ENCODE data around the gene SMARCD3.

The SMARCD3 gene

DNA sequence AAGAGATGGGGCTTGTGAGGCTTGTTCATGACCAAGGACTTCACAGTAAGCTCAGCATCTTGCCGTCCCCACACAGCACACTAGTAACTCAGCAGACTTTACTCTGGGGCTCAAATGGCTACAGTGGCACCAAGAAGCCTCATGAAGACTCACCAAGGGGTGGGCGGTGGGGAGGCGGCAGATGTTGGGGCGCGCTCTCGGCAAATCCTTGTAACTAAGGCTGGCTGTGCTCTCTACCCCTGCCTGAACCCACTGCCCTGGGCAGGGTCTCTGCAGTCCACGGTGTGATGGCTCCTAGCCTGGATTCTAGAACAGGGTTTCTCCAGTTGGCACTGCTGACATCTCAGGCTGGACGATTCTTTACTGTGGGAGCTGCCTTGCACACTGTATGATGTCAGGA is 12.4 kb upstream of the SMARCD3 start:
- DNase-seq (ENCODE audit: low read depth) = no peak
- H3K4me3 ChIP-seq (ENCODE audit: low read depth, low read length) = no peak overlapping the region
- TF ChIP-seq, protein P1, sequence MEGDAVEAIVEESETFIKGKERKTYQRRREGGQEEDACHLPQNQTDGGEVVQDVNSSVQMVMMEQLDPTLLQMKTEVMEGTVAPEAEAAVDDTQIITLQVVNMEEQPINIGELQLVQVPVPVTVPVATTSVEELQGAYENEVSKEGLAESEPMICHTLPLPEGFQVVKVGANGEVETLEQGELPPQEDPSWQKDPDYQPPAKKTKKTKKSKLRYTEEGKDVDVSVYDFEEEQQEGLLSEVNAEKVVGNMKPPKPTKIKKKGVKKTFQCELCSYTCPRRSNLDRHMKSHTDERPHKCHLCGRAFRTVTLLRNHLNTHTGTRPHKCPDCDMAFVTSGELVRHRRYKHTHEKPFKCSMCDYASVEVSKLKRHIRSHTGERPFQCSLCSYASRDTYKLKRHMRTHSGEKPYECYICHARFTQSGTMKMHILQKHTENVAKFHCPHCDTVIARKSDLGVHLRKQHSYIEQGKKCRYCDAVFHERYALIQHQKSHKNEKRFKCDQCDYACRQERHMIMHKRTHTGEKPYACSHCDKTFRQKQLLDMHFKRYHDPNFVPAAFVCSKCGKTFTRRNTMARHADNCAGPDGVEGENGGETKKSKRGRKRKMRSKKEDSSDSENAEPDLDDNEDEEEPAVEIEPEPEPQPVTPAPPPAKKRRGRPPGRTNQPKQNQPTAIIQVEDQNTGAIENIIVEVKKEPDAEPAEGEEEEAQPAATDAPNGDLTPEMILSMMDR (IDR thresholded peaks at IDR 0.05; ENCODE audit: low read depth, low read length) = no peak
- no peak for TF ChIP-seq MYC (IDR thresholded peaks at IDR 0.05; ENCODE audit: low read depth, low read length)
- no peak for TF ChIP-seq POLR2A (IDR thresholded peaks at IDR 0.05; ENCODE audit: extremely low read depth, insufficient read length)
- TF ChIP-seq, protein P2, sequence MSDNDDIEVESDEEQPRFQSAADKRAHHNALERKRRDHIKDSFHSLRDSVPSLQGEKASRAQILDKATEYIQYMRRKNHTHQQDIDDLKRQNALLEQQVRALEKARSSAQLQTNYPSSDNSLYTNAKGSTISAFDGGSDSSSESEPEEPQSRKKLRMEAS (IDR thresholded peaks at IDR 0.05; ENCODE audit: low read depth, low read length) = no peak

DNA sequence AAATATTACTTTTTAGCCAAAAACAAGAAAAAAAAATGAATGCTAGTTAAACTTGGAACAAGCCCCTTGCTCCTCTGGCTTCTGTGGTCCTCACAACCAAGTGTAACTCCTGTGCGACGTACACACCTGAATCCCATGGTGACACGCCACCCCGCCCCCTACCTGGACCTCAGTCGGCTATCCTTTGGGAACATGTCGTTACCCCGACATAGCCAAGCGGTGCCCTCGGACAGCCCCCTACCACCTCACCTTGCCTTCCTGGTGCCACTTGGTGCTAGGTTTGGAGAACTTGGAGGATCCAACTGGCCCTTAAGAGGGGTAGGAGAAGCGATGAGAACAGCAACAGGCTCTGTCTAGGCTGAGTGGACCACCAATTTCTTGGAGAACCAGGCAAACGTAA is 12.0 kb upstream of the SMARCD3 start:
- no peak for DNase-seq (ENCODE audit: low read depth)
- TF ChIP-seq POLR2A (IDR thresholded peaks at IDR 0.05; ENCODE audit: extremely low read depth, insufficient read length) (no peak), MYC (IDR thresholded peaks at IDR 0.05; ENCODE audit: low read depth, low read length) (no peak)
- TF ChIP-seq, protein P2 (IDR thresholded peaks at IDR 0.05; ENCODE audit: low read depth, low read length) = no peak
- TF ChIP-seq, protein P1 (IDR thresholded peaks at IDR 0.05; ENCODE audit: low read depth, low read length) = no peak
- no peak overlapping the region for H3K4me3 ChIP-seq (ENCODE audit: low read depth, low read length)

DNA sequence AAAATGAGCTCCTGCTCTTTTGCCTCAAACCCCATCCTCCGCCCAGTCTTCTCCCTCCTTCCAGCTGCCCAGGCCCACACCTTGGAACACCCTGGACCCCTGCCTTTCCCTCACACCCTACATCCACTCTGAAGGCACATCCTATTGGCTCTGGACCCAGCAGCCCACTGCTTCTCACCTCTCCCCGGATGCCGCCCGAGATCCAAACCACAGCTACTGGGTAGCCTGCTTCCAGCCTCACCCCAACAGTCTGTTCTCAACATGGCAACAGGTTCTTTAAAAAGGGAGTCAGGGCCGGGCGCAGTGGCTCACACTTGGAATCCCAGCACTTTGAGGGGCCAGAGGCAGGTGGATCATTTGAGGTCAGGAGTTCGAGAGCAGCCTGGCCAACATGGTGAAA is 9.5 kb upstream of the SMARCD3 start:
- TF ChIP-seq MYC (IDR thresholded peaks at IDR 0.05; ENCODE audit: low read depth, low read length) (no peak), POLR2A (IDR thresholded peaks at IDR 0.05; ENCODE audit: extremely low read depth, insufficient read length) (no peak)
- TF ChIP-seq, protein P2 (IDR thresholded peaks at IDR 0.05; ENCODE audit: low read depth, low read length) = no peak
- TF ChIP-seq, protein P1 (IDR thresholded peaks at IDR 0.05; ENCODE audit: low read depth, low read length) = no peak
- H3K4me3 ChIP-seq (ENCODE audit: low read depth, low read length) = no peak overlapping the region
- DNase-seq (ENCODE audit: low read depth) = no peak

DNA sequence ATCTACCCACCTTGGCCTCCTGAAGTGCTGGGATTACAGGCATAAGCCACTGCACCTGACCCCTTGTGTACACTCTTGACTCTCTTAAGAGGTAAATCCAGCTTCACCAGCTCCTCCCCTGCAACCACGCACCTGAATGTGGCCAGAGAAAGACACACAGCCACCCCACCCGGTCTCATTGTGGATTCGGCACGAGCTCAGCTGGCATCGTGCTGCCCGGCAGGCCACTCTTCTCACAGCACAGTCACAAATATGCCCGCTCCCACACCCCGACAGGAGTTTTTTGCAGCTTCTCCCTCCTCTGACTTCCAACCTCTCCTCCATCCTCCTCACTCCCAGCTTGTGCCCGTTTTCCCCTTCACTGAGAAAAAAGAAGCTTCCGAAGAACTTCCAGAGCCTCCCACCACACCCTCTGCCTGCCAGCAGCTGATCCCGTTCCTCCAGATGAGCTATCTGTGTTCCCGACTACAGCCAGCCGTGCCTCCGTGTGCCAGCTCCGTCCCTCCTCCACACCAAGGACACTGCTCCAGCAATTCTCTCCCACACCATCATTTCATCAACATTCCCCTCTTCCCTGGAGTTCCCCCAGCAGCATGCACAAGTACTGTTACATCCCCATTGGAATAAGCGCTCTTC is 8.0 kb upstream of the SMARCD3 start:
- no peak for DNase-seq (ENCODE audit: low read depth)
- no peak overlapping the region for H3K4me3 ChIP-seq (ENCODE audit: low read depth, low read length)
- TF ChIP-seq, protein P1 (IDR thresholded peaks at IDR 0.05; ENCODE audit: low read depth, low read length) = no peak
- no peak for TF ChIP-seq MYC (IDR thresholded peaks at IDR 0.05; ENCODE audit: low read depth, low read length)
- TF ChIP-seq POLR2A (IDR thresholded peaks at IDR 0.05; ENCODE audit: extremely low read depth, insufficient read length) = no peak
- TF ChIP-seq, protein P2 (IDR thresholded peaks at IDR 0.05; ENCODE audit: low read depth, low read length) = no peak

DNA sequence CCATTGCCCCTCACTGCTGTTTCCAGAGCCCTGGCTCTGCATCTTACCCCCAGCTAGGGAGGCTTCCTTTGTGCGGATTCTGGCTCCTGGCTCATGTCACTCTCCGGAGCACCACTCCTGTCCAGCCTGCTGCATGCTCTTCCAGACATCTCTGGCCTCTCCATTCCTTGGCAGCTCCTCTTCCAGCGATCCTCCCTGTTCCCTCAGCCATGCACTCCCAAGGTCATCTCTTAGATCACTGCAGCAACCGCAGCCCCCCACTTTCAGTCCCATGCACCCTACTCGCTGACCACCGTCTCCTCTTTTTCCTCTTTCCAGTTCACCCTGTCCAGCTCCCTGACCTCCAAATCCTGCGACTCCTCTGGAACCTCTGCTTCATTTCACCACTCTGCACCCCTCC is 6.9 kb upstream of the SMARCD3 start:
- H3K4me3 ChIP-seq (ENCODE audit: low read depth, low read length) = no peak overlapping the region
- TF ChIP-seq, protein P2 (IDR thresholded peaks at IDR 0.05; ENCODE audit: low read depth, low read length) = no peak
- TF ChIP-seq POLR2A (IDR thresholded peaks at IDR 0.05; ENCODE audit: extremely low read depth, insufficient read length) = no peak
- TF ChIP-seq, protein P1 (IDR thresholded peaks at IDR 0.05; ENCODE audit: low read depth, low read length) = no peak
- TF ChIP-seq MYC (IDR thresholded peaks at IDR 0.05; ENCODE audit: low read depth, low read length) = no peak
- DNase-seq (ENCODE audit: low read depth) = no peak

All from NB4 (cell line).